ENCODE measurements around the gene CDC42.
"Not testable (repeated sequence)": the region's sequence is repeated elsewhere in the genome, so short reads cannot be mapped to it uniquely, and the experiment has no call there.

DNA sequence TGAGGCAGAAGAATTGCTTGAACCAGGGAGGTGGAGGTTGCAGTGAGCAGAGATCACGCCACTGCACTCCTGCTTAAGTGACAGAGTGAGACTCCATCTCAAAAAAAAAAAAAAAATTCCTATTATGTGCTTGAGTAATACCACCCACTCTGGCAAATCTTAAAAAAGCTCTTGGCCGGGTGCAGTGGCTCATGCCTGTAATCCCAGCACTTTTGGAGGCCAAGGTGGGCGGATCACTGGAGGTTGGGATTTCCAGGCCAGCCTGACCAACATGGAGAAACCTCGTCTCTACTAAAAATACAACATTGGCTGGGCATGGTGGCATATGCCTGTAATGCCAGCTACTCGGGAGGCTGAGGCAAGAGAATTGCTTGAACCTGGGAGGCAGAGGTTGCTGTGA, 17.7 kb upstream of the CDC42 start:
- TF ChIP-seq, protein P1, sequence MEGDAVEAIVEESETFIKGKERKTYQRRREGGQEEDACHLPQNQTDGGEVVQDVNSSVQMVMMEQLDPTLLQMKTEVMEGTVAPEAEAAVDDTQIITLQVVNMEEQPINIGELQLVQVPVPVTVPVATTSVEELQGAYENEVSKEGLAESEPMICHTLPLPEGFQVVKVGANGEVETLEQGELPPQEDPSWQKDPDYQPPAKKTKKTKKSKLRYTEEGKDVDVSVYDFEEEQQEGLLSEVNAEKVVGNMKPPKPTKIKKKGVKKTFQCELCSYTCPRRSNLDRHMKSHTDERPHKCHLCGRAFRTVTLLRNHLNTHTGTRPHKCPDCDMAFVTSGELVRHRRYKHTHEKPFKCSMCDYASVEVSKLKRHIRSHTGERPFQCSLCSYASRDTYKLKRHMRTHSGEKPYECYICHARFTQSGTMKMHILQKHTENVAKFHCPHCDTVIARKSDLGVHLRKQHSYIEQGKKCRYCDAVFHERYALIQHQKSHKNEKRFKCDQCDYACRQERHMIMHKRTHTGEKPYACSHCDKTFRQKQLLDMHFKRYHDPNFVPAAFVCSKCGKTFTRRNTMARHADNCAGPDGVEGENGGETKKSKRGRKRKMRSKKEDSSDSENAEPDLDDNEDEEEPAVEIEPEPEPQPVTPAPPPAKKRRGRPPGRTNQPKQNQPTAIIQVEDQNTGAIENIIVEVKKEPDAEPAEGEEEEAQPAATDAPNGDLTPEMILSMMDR (IDR thresholded peaks at IDR 0.05), result not testable (repeated sequence)
- TF ChIP-seq EP300, POLR2A (IDR thresholded peaks at IDR 0.05): not testable (repeated sequence)
